Upper lobe of right lung (tissue), 1 donor: Measurements from ENCODE around the gene MAGI2. TPM values are rescaled to one million over a fixed set of nuclear protein-coding genes. Genes with fewer than 3 reads are reported as not detected.

Source experiments
- ATAC-seq: fragments of 200-7000 bp; cut with Tn5 transposase; one replicate; pipeline ENCODE4 v1.9.1; 2020; ENCODE audit warnings: mild to moderate bottlenecking, moderate library complexity
- DNase-seq: peaks from one replicate; pipeline ENCODE4 v3.0.0-alpha.2; 2020
- H3K27ac ChIP-seq: fragments of 200-600 bp; one replicate; pipeline ENCODE4 v1.8.0; 2022
- H3K27me3 ChIP-seq: fragments of 200-600 bp; one replicate; pipeline ENCODE4 v1.8.0; 2022; ENCODE audit warnings: mild to moderate bottlenecking
- H3K36me3 ChIP-seq: fragments of 200-600 bp; one replicate; pipeline ENCODE4 v1.8.0; 2022
- H3K4me1 ChIP-seq: fragments of 200-600 bp; one replicate; pipeline ENCODE4 v1.8.0; 2022
- H3K4me3 ChIP-seq: fragments of 200-600 bp; one replicate; pipeline ENCODE4 v1.8.0; 2022; ENCODE audit warnings: mild to moderate bottlenecking
- H3K9me3 ChIP-seq: fragments of 200-600 bp; one replicate; pipeline ENCODE4 v1.8.0; 2022
- intact Hi-C: fragments of 100-400 bp; cut with DNase I; formaldehyde crosslinking; loops from one replicate; pipeline ENCODE4 v1.11.0; 2022
- total RNA-seq: library from RNA; stranded (reverse); fragmentation: NEBNext Ultra II Directional; extraction: Animal tissue kit (Norgen Biotek cat#: 25700); gene quantifications from one replicate; pipeline ENCODE4 v1.2.1, GENCODE V29; 2021
- TF ChIP-seq, protein P1 (sequence below): fragments of 200-600 bp; IDR thresholded peaks from one replicate; pipeline ENCODE4 v1.8.0; 2022; ENCODE audit warnings: antibody characterized with exemption
- donor health status: DM: no; HTN: yes; CAD: no; lungs with severe emphysema.

MAGI2 gene
- total RNA-seq, 1 donor from 2014 or later = 12.8 TPM

DNA sequence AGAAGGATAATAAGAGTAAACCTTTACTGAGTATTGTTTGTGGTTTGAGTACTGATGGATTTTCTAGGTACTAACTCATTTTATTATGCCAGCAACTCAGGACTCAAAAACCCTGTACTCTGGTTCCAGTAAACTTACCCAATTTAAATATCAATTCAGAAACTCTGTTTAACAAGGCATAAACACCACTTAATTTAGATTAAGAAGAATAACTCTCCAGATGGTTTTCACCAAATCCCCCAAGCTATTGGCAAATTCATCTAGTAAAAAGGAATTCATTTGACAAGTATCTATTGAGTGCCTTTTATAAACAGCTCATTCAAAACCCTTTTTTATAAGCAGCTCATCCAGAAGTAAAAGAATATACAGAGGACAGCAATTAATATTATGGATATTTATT, 1082.5 kb downstream of the MAGI2 start:
- intact Hi-C loops = no loop called here
- Histone ChIP-seq H3K27me3 (no peaks in the 10 kb centered on the region), H3K36me3 (no peaks in the 10 kb centered on the region), H3K4me3 (no peak overlapping the region), H3K27ac (no peak overlapping the region), H3K4me1 (no peaks in the 10 kb centered on the region), H3K9me3 (no peaks in the 10 kb centered on the region)
- ATAC-seq = no peak
- TF ChIP-seq, protein P1, sequence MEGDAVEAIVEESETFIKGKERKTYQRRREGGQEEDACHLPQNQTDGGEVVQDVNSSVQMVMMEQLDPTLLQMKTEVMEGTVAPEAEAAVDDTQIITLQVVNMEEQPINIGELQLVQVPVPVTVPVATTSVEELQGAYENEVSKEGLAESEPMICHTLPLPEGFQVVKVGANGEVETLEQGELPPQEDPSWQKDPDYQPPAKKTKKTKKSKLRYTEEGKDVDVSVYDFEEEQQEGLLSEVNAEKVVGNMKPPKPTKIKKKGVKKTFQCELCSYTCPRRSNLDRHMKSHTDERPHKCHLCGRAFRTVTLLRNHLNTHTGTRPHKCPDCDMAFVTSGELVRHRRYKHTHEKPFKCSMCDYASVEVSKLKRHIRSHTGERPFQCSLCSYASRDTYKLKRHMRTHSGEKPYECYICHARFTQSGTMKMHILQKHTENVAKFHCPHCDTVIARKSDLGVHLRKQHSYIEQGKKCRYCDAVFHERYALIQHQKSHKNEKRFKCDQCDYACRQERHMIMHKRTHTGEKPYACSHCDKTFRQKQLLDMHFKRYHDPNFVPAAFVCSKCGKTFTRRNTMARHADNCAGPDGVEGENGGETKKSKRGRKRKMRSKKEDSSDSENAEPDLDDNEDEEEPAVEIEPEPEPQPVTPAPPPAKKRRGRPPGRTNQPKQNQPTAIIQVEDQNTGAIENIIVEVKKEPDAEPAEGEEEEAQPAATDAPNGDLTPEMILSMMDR = no peak
- no peak for DNase-seq

DNA sequence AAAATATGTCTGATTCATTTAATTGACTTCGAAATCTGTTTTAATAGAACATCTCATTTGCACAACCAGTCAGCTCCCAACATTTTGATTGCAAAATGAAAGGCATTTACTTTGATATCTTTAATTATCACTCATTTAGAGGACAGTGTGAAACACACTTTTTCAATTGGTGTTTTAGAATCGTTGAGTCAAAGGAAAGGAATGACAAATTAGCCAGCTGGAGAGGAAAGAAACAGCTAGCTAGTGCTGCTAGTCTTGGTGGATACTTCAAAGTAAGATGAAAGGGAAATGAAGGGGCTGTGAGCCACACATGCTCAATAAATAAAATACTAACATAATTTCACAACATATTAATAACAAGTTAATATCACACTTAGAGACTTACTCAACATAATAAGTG, 1084.7 kb downstream of the MAGI2 start:
- ATAC-seq = no peak
- H3K36me3 ChIP-seq = no peaks in the 10 kb centered on the region
- H3K27me3 ChIP-seq = no peaks in the 10 kb centered on the region
- no peak overlapping the region for H3K27ac ChIP-seq
- intact Hi-C loops = no loop called here
- TF ChIP-seq, protein P1 = no peak
- H3K4me3 ChIP-seq = no peak overlapping the region
- H3K4me1 ChIP-seq = no peaks in the 10 kb centered on the region
- DNase-seq = no peak
- no peaks in the 10 kb centered on the region for H3K9me3 ChIP-seq

DNA sequence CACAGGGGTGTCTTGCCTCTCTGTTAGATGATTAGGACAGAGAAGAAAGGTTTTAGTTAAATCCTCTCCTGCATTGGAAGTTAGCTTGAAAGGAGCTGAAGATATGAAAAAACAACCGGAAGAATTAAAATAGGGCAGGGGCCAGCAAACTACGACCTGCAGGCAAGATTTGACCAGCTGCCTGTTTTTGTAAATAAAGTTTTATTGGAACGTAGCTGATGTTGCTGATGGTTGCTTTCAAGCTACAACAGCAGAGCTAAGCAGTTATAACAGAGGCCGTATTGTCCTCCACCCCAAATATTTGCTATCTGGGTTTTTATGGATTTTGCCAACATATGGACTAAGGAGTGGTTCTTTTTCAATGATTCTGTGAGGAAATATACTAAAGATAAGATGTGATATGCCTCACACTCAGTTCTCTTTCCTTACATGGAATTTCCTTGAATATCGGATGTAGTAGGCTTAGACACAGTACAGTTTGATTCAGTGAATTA, 1086.1 kb downstream of the MAGI2 start:
- no peaks in the 10 kb centered on the region for H3K36me3 ChIP-seq
- no peak for ATAC-seq
- no peaks in the 10 kb centered on the region for H3K9me3 ChIP-seq
- H3K27ac ChIP-seq = no peak overlapping the region
- H3K4me1 ChIP-seq = no peaks in the 10 kb centered on the region
- H3K4me3 ChIP-seq = no peak overlapping the region
- TF ChIP-seq, protein P1 = no peak
- DNase-seq = no peak
- intact Hi-C loops = no loop called here
- no peaks in the 10 kb centered on the region for H3K27me3 ChIP-seq

DNA sequence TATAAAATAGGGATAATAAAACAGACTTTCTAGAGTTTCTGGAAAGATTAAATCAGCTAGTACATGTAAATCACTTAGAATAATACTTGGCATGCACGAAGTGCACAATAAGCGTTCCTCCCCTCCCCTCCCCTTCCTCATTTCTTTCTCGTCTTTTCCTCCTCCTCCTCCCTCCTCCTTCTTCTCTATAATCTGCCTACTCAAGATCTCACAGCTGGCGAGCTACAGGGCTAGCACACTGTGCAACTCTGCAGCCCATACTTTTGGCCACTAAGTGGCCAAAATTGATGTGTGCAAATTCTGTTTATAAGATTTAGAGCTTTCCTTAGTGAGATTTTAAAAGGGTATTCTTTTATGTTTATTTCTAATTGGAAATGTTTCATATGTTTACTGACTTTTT, 1089.6 kb downstream of the MAGI2 start:
- H3K4me1 ChIP-seq = no peaks in the 10 kb centered on the region
- no peaks in the 10 kb centered on the region for H3K27me3 ChIP-seq
- ATAC-seq = no peak
- no peaks in the 10 kb centered on the region for H3K9me3 ChIP-seq
- no peak for DNase-seq
- TF ChIP-seq, protein P1 = no peak
- intact Hi-C loops = no loop called here
- H3K4me3 ChIP-seq = no peak overlapping the region
- H3K36me3 ChIP-seq = no peaks in the 10 kb centered on the region
- no peak overlapping the region for H3K27ac ChIP-seq

DNA sequence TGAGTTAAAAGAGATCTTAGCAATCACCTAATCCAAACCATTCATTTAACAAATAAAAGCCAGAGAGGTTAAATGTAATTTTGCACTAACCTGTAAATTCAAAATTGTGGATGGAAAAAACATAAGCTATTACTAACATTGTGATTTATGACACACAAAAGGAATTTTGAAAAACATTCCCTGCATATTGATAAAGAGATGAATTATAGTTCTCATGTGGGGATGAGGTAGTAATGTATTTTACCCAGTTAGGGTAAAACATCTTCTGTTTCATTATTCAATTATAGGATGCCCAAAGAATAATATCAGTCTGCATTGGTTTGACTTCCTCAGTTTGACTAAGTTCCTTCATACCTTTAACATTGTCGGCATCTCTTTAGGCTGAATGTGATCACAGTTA, 1093.6 kb downstream of the MAGI2 start:
- H3K27me3 ChIP-seq = no peaks in the 10 kb centered on the region
- H3K9me3 ChIP-seq = no peaks in the 10 kb centered on the region
- DNase-seq (no peak), ATAC-seq (no peak)
- H3K27ac ChIP-seq = no peak overlapping the region
- no peak overlapping the region for H3K4me3 ChIP-seq
- H3K4me1 ChIP-seq = no peaks in the 10 kb centered on the region
- TF ChIP-seq, protein P1 = no peak
- H3K36me3 ChIP-seq = no peaks in the 10 kb centered on the region
- intact Hi-C loops = no loop called here

DNA sequence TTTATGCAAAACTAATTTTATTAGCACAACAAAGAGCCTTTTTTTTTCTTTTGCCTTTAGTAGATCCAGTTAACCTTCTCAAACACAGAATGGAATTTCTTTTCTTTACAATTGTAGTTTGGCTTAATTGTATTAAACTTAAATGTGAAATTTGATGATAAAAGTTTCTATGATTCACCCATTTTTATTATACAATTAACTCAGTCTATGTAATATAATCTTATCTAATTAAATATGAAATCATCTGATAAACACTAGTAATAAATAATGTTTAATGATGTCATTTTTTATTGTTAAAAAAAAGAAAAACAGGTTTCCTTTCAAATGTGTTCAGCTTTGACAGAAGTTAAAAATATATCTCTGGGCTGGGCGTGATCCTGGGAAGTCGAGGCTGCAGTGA, 1095.8 kb downstream of the MAGI2 start:
- no peak overlapping the region for H3K4me3 ChIP-seq
- TF ChIP-seq, protein P1 = no peak
- no peak for ATAC-seq
- DNase-seq = no peak
- no peak overlapping the region for H3K27ac ChIP-seq
- no peaks in the 10 kb centered on the region for H3K9me3 ChIP-seq
- no peaks in the 10 kb centered on the region for H3K36me3 ChIP-seq
- no peaks in the 10 kb centered on the region for H3K4me1 ChIP-seq
- intact Hi-C loops = no loop called here
- H3K27me3 ChIP-seq = no peaks in the 10 kb centered on the region
